NCI-H1930 (cell line): ENCODE results near the gene DAAM2.

Experiments used
- DNase-seq, 2 experiments: peaks; one replicate each; lab custom pipeline; 2025; lab: John Stamatoyannopoulos, UW

The DAAM2 gene

GRCh38 chr6:39908838-39909583, 116.8 kb downstream of the DAAM2 start:
- no peak for DNase-seq

- DNase-seq: no peak
Measured at GRCh38 chr6:39909701-39910100, 117.5 kb downstream of the DAAM2 start.

GRCh38 chr6:39910164-39910563, 118.0 kb downstream of the DAAM2 start:
- no peak for DNase-seq

GRCh38 chr6:39910744-39911143, 118.6 kb downstream of the DAAM2 start:
- no peak for DNase-seq

- no peak for DNase-seq
Measured at GRCh38 chr6:39911513-39912125, 119.4 kb downstream of the DAAM2 start.

- no peak for DNase-seq
Measured at GRCh38 chr6:39912446-39912845, 120.3 kb downstream of the DAAM2 start.

- no peak for DNase-seq
Measured at GRCh38 chr6:39913391-39913916, 121.3 kb downstream of the DAAM2 start.

GRCh38 chr6:39914239-39914638, 122.1 kb downstream of the DAAM2 start:
- DNase-seq: no peak

- DNase-seq: no peak
Measured at GRCh38 chr6:39915866-39916265, 123.7 kb downstream of the DAAM2 start.

GRCh38 chr6:39917329-39917728, 125.2 kb downstream of the DAAM2 start:
- DNase-seq: no peak

- no peak for DNase-seq
Measured at GRCh38 chr6:39917981-39918380, 125.8 kb downstream of the DAAM2 start.

GRCh38 chr6:39918831-39919230, 126.7 kb downstream of the DAAM2 start:
- DNase-seq: no peak

- no peak for DNase-seq
Measured at GRCh38 chr6:39920157-39920556, 128.0 kb downstream of the DAAM2 start.

- no peak for DNase-seq
Measured at GRCh38 chr6:39922821-39923220, 130.6 kb downstream of the DAAM2 start.

- DNase-seq: no peak
Measured at GRCh38 chr6:39923394-39923793, 131.2 kb downstream of the DAAM2 start.

- DNase-seq: no peak
Measured at GRCh38 chr6:39923861-39924260, 131.7 kb downstream of the DAAM2 start.

- no peak for DNase-seq
Measured at GRCh38 chr6:39924283-39924682, 132.1 kb downstream of the DAAM2 start.

- no peak for DNase-seq
Measured at GRCh38 chr6:39925191-39925930, 133.2 kb downstream of the DAAM2 start.

GRCh38 chr6:39925931-39926290, 133.7 kb downstream of the DAAM2 start:
- no peak for DNase-seq

GRCh38 chr6:39926668-39927067, 134.5 kb downstream of the DAAM2 start:
- DNase-seq: no peak

GRCh38 chr6:39927159-39927558, 135.0 kb downstream of the DAAM2 start:
- no peak for DNase-seq

GRCh38 chr6:39929039-39929732, 137.0 kb downstream of the DAAM2 start:
- no peak for DNase-seq
